Mononuclear cell (primary cell): ENCODE data around the gene AP2A2. TPM values are rescaled to one million over a fixed set of nuclear protein-coding genes. Genes with fewer than 3 reads are reported as not detected.

Experiments used
- H3K27me3 ChIP-seq: 2 replicates; pipeline ENCODE4 v1.6.0; 2011; ENCODE audit warnings: low read length, control low read depth; ENCODE audit not compliant: insufficient read depth
- H3K4me1 ChIP-seq: 2 replicates; pipeline ENCODE4 v1.5.1; 2011; ENCODE audit warnings: mild to moderate bottlenecking, low read length, control low read depth; ENCODE audit not compliant: insufficient read depth
- H3K4me3 ChIP-seq: 2 replicates; pipeline ENCODE4 v1.5.1; 2011; ENCODE audit warnings: mild to moderate bottlenecking, low read length, moderate library complexity
- H3K9me3 ChIP-seq: 2 replicates; pipeline ENCODE4 v1.5.1; 2011; ENCODE audit warnings: low read depth, mild to moderate bottlenecking, control low read depth, low read length
- total RNA-seq: library from RNA; depleted of rRNA; stranded (reverse); fragments of >200 nt; gene quantifications from one replicate; pipeline ENCODE4 v1.2.3, GENCODE V29; 2012

Gene AP2A2
- total RNA-seq, result 40.0 TPM

DNA sequence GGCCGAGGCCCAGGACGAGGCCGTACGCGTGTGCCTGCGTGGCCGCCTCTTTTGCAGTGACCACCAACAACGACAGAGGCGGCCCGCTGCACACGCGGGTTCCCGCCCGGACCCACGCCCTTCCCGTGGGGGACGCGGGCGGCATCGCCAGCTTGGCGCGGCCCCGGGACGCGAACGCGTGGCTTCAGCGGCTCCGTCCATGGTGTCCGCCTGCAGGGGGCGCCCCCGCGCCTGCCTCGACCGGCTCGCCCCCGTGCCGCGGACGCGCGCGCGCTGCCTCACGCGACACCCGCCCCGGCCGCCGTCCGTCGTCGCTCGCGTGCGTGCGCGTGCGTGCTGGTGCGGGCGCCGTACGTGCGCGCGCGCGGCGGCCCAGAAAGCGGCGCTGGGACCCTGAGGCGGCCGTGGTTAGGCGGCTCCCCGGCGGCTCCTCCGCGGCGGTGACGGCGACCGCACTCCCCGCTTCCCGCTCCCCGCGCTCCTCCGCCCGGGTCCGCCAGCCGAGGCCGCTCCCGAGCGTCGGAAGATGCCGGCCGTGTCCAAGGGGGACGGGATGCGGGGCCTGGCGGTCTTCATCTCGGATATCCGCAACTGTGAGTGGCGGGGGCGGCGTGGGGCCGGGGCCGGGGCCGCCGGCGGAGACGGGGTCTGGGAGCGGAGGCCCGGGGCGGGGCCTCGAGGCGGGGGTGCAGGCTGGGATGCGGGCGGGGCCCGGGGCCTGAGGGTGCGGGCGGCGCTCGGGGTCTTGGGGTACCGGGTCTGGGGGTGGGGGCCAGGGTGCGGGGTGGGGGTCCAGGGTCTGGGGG, at the start of gene AP2A2:
TSS of gene AP2A2 (plus strand) at position 375 of the 806 bp plus-strand sequence. CDS start at position 527, 152 bp downstream.
- H3K9me3 ChIP-seq, result no peaks in the 10 kb centered on the region
- H3K27me3 ChIP-seq, result no peaks in the 10 kb centered on the region
- peaks cover 35% of the 10 kb centered on the region for H3K4me1 ChIP-seq
- H3K4me3 ChIP-seq, result peak within 1 kb of the TSS; percentile 49

GRCh38 chr11:876545-876944, 49.1 kb upstream of the AP2A2 start:
- no peaks in the 10 kb centered on the region for H3K9me3 ChIP-seq
- H3K4me3 ChIP-seq, result no peak overlapping the region
- no peaks in the 10 kb centered on the region for H3K27me3 ChIP-seq
- no peaks in the 10 kb centered on the region for H3K4me1 ChIP-seq

GRCh38 chr11:877565-877964, 48.1 kb upstream of the AP2A2 start:
- Histone ChIP-seq H3K9me3 (no peaks in the 10 kb centered on the region), H3K4me3 (no peak overlapping the region)

GRCh38 chr11:880447-880846, 45.2 kb upstream of the AP2A2 start:
- Histone ChIP-seq H3K4me3 (no peak overlapping the region), H3K9me3 (no peaks in the 10 kb centered on the region), H3K27me3 (no peaks in the 10 kb centered on the region), H3K4me1 (no peaks in the 10 kb centered on the region)

More at GRCh38 chr11:877565-877964, 48.1 kb upstream of the AP2A2 start:
- H3K4me1 ChIP-seq, result no peaks in the 10 kb centered on the region
- H3K27me3 ChIP-seq, result no peaks in the 10 kb centered on the region

DNA sequence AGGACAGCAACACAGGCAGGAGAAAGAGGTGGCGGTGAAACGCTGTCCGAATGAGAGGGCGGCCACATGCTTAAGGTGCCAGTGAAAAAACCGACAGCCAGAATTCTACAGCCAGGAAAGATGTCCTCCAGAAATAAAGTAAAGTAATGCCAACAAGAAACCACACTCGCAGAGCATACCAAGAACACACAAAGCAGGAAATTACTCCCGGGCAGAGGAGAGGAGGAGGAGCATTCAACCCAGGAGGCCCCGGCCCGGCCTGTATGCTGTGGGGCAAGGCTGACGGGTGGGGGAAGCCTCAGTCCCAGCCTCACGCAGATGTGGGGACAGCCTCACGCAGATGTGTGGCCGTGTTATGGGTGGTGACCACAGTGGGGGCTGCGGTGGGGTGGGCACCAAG, 43.1 kb upstream of the AP2A2 start:
- no peak overlapping the region for H3K4me3 ChIP-seq
- no peaks in the 10 kb centered on the region for H3K4me1 ChIP-seq
- no peaks in the 10 kb centered on the region for H3K9me3 ChIP-seq
- no peaks in the 10 kb centered on the region for H3K27me3 ChIP-seq

DNA sequence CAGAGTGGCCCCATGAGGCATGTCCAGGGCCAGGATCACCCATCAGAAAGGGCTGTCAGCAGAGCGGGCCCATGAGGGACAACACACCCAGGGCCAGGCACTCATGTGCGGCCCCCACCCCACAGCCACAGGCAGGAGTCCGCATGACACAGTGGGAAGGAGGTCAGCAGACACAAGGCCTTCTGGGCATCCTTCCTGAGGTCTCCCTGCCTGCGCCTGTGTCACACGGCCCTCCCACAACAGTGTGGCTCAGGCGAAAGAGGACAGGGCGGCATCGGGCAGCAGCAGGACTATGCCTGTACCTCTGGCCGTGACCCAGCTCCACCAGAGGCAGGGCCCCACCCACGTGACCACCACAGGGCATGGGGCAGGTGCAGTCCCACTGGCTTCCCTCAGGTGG, 42.1 kb upstream of the AP2A2 start:
- H3K4me1 ChIP-seq, result no peaks in the 10 kb centered on the region
- no peak overlapping the region for H3K4me3 ChIP-seq
- H3K9me3 ChIP-seq, result no peaks in the 10 kb centered on the region
- no peaks in the 10 kb centered on the region for H3K27me3 ChIP-seq

- H3K27me3 ChIP-seq, result no peaks in the 10 kb centered on the region
- H3K4me1 ChIP-seq, result no peaks in the 10 kb centered on the region
- H3K9me3 ChIP-seq, result no peaks in the 10 kb centered on the region
- H3K4me3 ChIP-seq, result no peak overlapping the region
Observed at GRCh38 chr11:884578-885070, 41.0 kb upstream of the AP2A2 start.

- no peaks in the 10 kb centered on the region for H3K4me1 ChIP-seq
- no peaks in the 10 kb centered on the region for H3K9me3 ChIP-seq
- no peaks in the 10 kb centered on the region for H3K27me3 ChIP-seq
Observed at GRCh38 chr11:886568-886967, 39.1 kb upstream of the AP2A2 start.

DNA sequence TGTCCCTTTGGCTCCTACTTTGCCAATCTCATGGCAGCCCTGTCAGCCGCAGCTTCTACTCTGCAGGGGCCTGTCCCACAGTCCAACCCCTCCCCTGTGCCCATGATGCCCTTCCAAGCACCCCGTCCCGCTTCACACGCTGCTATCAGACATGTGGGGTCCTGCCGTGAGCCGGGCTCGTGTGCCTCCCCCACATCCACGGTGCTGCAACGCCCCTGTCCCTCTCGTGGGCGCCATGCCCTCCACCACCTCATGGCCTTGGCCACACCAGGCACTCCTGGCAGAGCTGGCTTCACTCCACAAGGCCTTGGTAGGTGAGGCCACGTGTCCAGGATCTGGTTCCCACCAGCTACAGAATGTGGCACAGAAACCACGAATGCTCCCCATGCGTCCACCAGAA, 38.1 kb upstream of the AP2A2 start:
- Histone ChIP-seq H3K9me3 (no peaks in the 10 kb centered on the region), H3K27me3 (no peaks in the 10 kb centered on the region), H3K4me3 (no peak overlapping the region), H3K4me1 (no peaks in the 10 kb centered on the region)

More at GRCh38 chr11:886568-886967, 39.1 kb upstream of the AP2A2 start:
- H3K4me3 ChIP-seq, result no peak overlapping the region

- H3K27me3 ChIP-seq, result no peaks in the 10 kb centered on the region
- H3K4me3 ChIP-seq, result no peak overlapping the region
- H3K9me3 ChIP-seq, result no peaks in the 10 kb centered on the region
- H3K4me1 ChIP-seq, result no peaks in the 10 kb centered on the region
Observed at GRCh38 chr11:888310-889212, 37.1 kb upstream of the AP2A2 start.

DNA sequence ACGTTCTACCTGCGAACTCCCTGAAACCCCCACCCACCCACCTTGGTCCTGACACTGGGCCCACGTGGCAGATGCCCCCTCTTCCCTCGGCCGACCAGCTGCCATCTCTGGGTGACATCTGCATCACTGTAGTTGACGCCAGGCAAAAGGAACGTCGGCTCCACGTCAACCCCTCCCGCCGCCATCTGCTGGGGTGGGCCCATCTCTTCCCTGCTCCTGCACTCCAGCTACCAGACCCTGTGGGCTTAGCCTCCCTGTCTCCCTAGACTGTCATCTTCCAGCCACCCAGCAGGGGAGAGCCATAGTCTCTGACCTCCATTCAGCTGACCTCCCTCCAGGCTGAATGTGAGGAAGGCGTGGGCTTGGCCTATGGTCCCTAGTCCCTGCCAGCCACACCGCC, 36.4 kb upstream of the AP2A2 start:
- H3K4me3 ChIP-seq, result no peak overlapping the region
- H3K27me3 ChIP-seq, result no peaks in the 10 kb centered on the region
- H3K4me1 ChIP-seq, result no peaks in the 10 kb centered on the region
- H3K9me3 ChIP-seq, result no peaks in the 10 kb centered on the region

DNA sequence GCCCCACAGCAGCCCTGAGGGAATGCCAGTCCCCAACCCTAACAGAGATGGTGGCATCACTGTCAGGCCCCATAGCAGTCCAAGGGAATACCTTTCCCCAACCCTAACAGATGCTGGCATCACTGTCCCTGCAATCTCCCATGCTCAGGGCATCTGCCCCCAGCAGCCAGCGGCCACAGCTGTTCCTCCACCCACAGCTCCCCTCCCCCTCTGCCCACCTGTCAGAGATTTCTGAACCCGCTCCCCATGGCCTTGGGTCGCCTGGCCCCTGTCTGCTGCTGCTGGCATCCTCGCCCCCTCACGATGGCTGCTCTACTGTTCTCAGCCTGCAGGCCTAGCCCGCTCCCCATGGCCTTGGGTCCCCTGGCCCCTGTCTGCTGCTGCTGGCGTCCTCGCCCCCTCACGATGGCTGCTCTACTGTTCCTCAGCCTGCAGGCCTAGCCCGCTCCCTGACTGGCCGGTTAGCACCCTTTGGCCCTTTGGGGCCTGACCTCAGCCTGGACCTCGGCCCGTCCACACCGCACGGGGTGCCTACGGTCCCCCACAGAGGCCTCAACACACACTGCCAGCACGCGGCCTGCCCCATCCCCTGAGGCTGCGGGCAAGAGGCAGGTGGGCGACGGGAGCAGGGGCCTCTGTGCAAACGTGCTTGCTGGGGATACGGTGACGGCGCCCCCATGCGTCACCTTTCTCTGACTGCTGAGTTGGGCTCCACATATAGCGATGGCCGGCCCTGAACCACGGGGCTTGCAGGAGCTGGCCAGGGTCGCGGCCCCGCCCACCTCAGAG, 35.8 kb upstream of the AP2A2 start:
- Histone ChIP-seq H3K27me3 (no peaks in the 10 kb centered on the region), H3K4me3 (no peak overlapping the region), H3K4me1 (no peaks in the 10 kb centered on the region), H3K9me3 (no peaks in the 10 kb centered on the region)

- Histone ChIP-seq H3K9me3 (no peaks in the 10 kb centered on the region), H3K4me3 (no peak overlapping the region), H3K27me3 (no peaks in the 10 kb centered on the region), H3K4me1 (no peaks in the 10 kb centered on the region)
Observed at GRCh38 chr11:890794-891540, 34.7 kb upstream of the AP2A2 start.

GRCh38 chr11:893008-893654, 32.5 kb upstream of the AP2A2 start:
- Histone ChIP-seq H3K4me1 (no peaks in the 10 kb centered on the region), H3K4me3 (no peak overlapping the region), H3K27me3 (no peaks in the 10 kb centered on the region), H3K9me3 (no peaks in the 10 kb centered on the region)
